Measurements from ENCODE around the gene ZIM2. TPM values are rescaled to one million over a fixed set of nuclear protein-coding genes. Genes with fewer than 3 reads are reported as not detected.

The ZIM2 gene
- total RNA-seq, 4 donors from 2014 or later = 0.38 TPM; not detected in 3

DNA sequence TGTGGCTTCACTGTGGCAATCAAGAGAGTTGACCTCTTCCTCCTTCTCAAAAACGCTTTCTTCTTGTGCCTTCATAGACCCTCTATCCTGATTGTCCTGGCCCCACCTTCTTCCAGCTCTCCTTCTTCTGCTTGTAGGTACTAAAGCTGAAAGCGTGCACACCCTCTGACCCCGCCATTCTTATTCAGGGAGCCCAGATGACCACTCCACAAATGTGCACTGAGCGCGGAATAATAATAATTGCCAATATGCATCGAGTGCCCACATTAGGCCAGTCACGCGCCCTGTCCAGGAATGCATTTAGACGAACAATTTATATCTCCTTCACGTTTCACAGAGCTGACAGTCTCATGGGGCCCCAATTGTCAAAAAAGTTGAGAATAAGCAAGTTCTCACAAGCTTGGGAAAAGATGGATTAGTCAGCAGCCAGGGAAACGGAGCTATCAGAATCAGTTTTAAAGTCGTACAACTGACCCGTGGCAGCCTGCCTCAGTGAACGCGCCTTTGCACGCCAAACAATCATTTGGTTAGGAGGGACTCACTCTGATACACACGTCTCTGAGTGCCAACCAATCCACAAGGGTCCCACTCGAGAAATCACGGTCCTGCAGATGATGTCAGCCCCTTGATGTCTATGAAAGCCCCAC lies 36.7 kb upstream of the ZIM2 start:
- Histone ChIP-seq H3K4me3 (no peak overlapping the region), H3K4me1 (no peaks in the 10 kb centered on the region), H3K27me3 (no peaks in the 10 kb centered on the region), H3K27ac (no peak overlapping the region), H3K9me3 (peaks cover 0 to 55% (median 0%) of the 10 kb centered on the region in 3 donors), H3K36me3 (no peaks in the 10 kb centered on the region)
- no peak for DNase-seq
- TF ChIP-seq POLR2A (IDR thresholded peaks at IDR 0.05) = no peak
- TF ChIP-seq, protein P1, sequence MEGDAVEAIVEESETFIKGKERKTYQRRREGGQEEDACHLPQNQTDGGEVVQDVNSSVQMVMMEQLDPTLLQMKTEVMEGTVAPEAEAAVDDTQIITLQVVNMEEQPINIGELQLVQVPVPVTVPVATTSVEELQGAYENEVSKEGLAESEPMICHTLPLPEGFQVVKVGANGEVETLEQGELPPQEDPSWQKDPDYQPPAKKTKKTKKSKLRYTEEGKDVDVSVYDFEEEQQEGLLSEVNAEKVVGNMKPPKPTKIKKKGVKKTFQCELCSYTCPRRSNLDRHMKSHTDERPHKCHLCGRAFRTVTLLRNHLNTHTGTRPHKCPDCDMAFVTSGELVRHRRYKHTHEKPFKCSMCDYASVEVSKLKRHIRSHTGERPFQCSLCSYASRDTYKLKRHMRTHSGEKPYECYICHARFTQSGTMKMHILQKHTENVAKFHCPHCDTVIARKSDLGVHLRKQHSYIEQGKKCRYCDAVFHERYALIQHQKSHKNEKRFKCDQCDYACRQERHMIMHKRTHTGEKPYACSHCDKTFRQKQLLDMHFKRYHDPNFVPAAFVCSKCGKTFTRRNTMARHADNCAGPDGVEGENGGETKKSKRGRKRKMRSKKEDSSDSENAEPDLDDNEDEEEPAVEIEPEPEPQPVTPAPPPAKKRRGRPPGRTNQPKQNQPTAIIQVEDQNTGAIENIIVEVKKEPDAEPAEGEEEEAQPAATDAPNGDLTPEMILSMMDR (IDR thresholded peaks at IDR 0.05) = no peak
- 59 to 66% methylated on average over 18 to 19 of the region's 19 CpGs for WGBS, 2 donors
- intact Hi-C loops (cut with DNase I) = no loop called here

DNA sequence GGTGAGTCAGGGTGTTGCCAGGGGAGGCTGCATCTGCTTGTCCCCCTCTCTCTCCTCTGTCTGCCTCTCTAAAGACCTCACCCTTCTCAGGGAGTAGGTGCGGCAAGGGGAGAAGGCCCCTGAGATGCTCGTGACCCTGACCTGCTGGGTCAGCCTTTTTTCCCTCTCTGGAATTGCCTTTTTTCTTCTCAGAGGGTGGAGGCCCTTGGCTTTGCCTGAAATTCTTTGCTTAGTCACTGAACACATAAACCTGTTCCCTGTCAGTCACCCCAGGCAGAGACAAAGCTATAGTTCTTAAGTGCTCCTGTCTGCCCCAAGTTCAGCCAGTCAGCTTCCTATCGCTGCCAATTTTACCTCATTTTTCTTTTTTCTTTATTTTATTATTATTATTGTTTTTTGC lies 35.2 kb upstream of the ZIM2 start:
- Histone ChIP-seq H3K36me3 (no peaks in the 10 kb centered on the region), H3K27me3 (no peaks in the 10 kb centered on the region), H3K4me3 (no peak overlapping the region), H3K9me3 (peaks cover 0 to 51% (median 0%) of the 10 kb centered on the region in 3 donors), H3K4me1 (no peaks in the 10 kb centered on the region), H3K27ac (no peak overlapping the region)
- intact Hi-C loops (cut with DNase I) = no loop called here
- DNase-seq = no peak
- 64% methylated on average over 3 of the region's 3 CpGs for WGBS, 2 donors
- TF ChIP-seq POLR2A (IDR thresholded peaks at IDR 0.05) = no peak
- TF ChIP-seq, protein P1 (IDR thresholded peaks at IDR 0.05) = no peak

DNA sequence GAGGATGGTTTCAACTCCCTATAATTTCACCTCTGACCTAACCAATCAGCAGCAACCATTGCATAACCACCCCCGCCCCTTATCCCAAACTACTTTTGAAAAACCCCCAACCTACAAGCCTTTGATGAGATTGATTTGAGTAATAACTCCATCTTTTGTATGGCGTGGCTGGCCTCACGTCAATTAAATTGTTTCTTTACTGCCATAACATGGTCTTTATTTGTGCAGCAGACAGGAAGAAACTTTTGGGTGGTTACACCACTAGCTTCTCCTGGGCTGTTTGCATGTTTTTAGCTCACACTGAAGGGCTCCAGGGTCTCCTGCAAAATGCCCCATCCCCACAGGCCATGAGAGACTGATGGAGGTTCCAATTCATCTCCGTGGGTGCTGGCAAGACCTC lies 34.0 kb upstream of the ZIM2 start:
- Histone ChIP-seq H3K27ac (no peak overlapping the region), H3K36me3 (no peaks in the 10 kb centered on the region), H3K4me3 (no peak overlapping the region), H3K9me3 (peaks cover 0 to 44% (median 0%) of the 10 kb centered on the region in 3 donors), H3K4me1 (no peaks in the 10 kb centered on the region), H3K27me3 (no peaks in the 10 kb centered on the region)
- 85 to 89% methylated on average over 4 of the region's 4 CpGs for WGBS, 2 donors
- intact Hi-C loops (cut with DNase I) = no loop called here
- no peak for DNase-seq
- TF ChIP-seq POLR2A (IDR thresholded peaks at IDR 0.05) = no peak
- TF ChIP-seq, protein P1 (IDR thresholded peaks at IDR 0.05) = no peak

DNA sequence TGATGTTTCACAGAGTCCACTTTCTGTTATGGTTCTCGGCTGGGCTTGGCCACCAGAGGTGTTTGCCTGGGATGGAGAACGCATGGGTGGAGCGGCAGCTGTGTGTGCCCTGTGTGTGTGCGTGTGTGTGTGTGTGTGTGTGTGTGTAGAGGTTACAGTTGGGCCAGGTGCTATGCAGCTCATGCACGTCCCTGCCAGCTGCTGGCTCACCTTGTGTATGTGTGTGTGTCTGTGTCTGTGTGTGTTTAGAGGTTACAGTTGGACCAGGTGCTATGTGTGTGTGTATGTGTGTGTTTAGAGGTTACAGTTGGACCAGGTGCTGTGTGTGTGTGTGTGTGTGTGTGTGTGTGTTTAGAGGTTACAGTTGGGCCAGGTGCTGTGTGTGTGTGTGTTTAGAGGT lies 33.0 kb upstream of the ZIM2 start:
- intact Hi-C loops (cut with DNase I) = no loop called here
- Histone ChIP-seq H3K4me1 (no peaks in the 10 kb centered on the region), H3K36me3 (no peaks in the 10 kb centered on the region), H3K9me3 (peaks cover 0 to 44% (median 0%) of the 10 kb centered on the region in 3 donors), H3K27ac (no peak overlapping the region), H3K4me3 (no peak overlapping the region), H3K27me3 (no peaks in the 10 kb centered on the region)
- no peak for DNase-seq
- 40 to 52% methylated on average over 1 to 5 of the region's 5 CpGs for WGBS, 2 donors
- TF ChIP-seq, protein P1 (IDR thresholded peaks at IDR 0.05) = no peak
- no peak for TF ChIP-seq POLR2A (IDR thresholded peaks at IDR 0.05)

DNA sequence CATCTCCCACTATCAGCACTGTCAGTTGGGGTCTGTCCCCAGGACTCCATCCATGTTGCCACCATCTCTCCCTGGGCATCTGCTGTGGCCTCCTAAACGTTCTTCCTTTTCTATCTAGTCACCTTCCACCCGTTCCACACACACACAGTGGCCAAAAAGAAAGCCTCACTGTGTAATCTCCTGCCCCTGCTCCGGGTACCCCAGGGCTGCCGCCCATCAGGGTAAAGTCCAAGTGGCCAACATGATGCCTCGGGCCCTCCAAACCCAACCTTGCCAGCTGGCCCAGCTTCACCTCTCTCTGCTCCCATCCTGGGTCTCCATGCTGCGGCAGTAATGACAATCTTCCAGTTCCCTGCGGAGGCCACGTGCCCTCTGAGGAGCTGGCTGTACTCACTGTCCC lies 29.4 kb upstream of the ZIM2 start:
- Histone ChIP-seq H3K4me1 (no peaks in the 10 kb centered on the region), H3K36me3 (no peaks in the 10 kb centered on the region), H3K27ac (no peak overlapping the region), H3K4me3 (no peak overlapping the region), H3K27me3 (no peaks in the 10 kb centered on the region), H3K9me3 (peaks cover 0 to 10% (median 0%) of the 10 kb centered on the region in 3 donors)
- TF ChIP-seq POLR2A (IDR thresholded peaks at IDR 0.05) = no peak
- TF ChIP-seq, protein P1 (IDR thresholded peaks at IDR 0.05) = no peak
- intact Hi-C loops (cut with DNase I) = no loop called here
- WGBS, 2 donors = 70 to 72% methylated on average over 8 of the region's 8 CpGs
- DNase-seq = no peak

Measured in esophagus squamous epithelium (tissue), 5 donors.